ENCODE results near the gene SERPINB13.
"Not testable (repeated sequence)": the region's sequence is repeated elsewhere in the genome, so short reads cannot be mapped to it uniquely, and the experiment has no call there.

SERPINB13 gene

DNA sequence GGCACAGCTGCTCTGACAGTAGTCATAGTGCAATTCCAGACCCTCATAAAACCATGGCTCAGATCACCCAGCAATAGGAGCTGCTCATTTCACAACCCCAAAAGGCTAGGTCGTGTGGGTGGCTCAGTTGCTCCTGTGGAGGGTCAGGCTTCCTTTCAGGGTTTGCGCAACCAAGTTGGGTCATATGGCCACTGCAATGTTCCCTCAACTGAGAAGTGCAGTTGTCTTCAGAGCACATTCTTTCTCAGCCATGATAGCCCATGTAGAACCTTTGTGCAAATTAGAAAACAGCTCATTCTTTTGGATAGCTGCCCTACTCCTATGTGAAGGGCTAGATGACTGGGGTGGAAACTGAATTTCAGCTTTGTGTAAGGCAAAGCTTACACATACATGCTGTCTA lies 3.2 kb downstream of the SERPINB13 start:
- no peak for DNase-seq (ENCODE audit: low spot score)

DNA sequence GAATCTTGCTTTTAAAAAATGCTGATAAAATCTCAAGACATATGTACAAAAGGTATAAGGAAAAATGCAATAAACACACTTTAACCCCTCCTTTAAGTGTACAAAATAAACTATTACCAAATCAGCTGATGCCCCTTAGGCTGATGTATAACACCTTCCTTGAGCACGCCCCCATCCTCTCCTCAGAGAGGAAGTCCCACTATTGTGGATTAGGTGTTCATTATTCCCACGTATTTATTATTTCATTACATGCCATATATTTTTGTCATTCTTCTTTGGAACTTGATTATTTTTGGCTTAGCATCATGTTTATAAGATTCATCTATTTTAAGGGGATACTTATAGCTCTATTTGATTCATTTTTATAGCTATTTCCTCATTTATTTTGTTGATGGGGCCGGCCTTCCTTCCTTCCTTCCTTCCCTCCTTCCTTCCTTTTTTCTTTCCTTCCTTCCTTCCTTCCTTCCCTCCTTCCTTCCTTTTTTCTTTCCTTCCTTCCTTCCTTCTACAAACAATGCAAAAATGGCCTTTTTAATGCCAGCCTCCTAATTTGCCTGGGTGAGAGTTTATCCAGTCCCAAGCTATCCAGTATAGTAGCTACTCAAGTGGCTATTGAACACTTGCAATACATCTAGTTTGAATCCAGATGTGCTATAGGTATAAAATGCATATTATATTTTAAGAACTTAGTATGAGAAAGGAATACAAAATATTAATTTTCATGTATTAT lies 4.0 kb downstream of the SERPINB13 start:
- DNase-seq (ENCODE audit: low spot score): no peak

DNA sequence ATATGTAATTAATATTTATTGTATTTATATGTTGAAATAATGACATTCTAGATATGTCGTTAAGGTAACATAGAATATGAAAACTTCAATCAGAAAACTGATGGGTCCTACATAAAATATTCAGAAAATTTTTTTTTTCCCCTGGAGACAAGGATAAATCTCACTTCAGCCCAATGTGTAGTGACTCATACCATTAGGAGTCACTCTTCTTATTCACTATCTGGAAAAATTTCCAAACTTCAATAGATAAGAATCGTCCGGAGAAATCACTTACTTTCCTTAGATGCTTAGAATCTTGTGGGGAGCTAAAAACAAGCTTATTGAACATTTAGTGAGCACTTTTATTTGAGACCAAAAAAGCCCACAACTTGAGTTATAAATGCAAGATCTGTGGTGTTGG lies 4.6 kb downstream of the SERPINB13 start:
- no peak for DNase-seq (ENCODE audit: low spot score)

- DNase-seq (ENCODE audit: low spot score): no peak
These were observed 5.3 kb downstream of the SERPINB13 start for GRCh38 chr18:63592471-63592870.

DNA sequence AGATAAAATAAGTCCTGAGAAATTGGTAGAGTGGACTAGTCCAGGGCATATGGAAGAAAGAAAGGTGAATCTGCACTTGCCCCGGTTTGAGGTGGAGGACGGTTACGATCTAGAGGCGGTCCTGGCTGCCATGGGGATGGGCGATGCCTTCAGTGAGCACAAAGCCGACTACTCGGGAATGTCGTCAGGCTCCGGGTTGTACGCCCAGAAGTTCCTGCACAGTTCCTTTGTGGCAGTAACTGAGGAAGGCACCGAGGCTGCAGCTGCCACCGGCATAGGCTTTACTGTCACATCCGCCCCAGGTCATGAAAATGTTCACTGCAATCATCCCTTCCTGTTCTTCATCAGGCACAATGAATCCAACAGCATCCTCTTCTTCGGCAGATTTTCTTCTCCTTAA lies 9.8 kb downstream of the SERPINB13 start:
- no peak for DNase-seq (ENCODE audit: low spot score)

- DNase-seq (ENCODE audit: low spot score): no peak
These were observed 16.2 kb downstream of the SERPINB13 start for GRCh38 chr18:63603355-63603754.

- DNase-seq (ENCODE audit: low spot score): no peak
These were observed 16.6 kb downstream of the SERPINB13 start for GRCh38 chr18:63603772-63604171.

GRCh38 chr18:63604791-63605567 lies 17.8 kb downstream of the SERPINB13 start:
- DNase-seq (ENCODE audit: low spot score): no peak

DNA sequence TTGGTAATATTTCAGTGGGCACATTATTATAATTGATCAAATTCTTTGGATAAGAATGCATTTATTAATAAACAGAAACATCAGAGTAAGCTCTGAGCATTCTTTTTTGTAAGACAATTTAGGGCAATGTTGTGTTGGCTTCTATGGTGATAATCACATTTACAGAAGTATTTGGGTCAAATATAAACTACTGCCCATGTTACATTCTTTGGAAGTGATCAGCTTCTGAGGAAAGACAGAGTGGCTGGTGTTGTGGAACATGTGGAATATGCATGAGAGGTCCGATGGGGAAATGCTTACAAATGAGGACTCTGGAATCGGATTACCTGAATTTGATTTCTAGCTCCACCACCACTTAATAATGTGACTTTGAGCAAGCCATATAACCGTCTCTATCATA lies 19.4 kb downstream of the SERPINB13 start:
- no peak for DNase-seq (ENCODE audit: low spot score)

GRCh38 chr18:63613420-63613819 lies 26.3 kb downstream of the SERPINB13 start:
- no peak for DNase-seq (ENCODE audit: low spot score)

GRCh38 chr18:63617049-63617914 lies 30.1 kb downstream of the SERPINB13 start:
- DNase-seq (ENCODE audit: low spot score): no peak

DNA sequence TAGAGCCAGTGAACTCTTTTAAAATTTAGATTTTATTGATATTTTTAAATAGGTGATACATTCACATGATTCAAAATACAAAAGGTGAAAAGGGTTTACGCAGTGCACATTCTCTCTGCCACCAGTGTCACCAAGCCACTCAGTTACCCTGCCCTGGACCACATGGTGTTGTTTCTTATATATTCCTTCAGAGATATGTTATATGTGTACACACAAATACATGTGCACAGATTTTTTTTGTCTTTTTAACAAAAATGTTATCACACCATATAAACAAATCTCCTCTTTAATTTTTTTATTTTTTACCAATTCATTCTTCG lies 30.7 kb downstream of the SERPINB13 start:
- no peak for DNase-seq (ENCODE audit: low spot score)

DNA sequence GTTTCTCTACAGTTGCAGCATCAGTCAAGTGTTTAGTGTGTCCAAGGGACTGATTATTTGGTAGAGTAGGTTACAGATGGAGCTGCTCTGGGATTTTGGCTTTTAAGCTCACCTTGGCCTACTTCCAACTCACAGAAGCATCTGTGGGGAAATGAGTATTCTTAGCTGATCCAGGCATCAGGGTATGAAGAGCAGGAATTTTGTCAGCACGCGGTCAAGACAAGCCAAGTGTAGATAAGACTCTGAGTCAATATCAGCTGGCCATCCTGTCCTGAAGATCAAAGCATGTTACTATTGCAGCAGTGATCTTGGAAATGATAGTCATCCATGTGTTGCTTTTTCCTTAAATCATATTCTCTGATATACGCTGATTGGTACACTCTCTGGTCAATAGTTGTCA lies 32.5 kb downstream of the SERPINB13 start:
- no peak for DNase-seq (ENCODE audit: low spot score)

GRCh38 chr18:63624863-63625262 lies 37.7 kb downstream of the SERPINB13 start:
- DNase-seq (ENCODE audit: low spot score): no peak

DNA sequence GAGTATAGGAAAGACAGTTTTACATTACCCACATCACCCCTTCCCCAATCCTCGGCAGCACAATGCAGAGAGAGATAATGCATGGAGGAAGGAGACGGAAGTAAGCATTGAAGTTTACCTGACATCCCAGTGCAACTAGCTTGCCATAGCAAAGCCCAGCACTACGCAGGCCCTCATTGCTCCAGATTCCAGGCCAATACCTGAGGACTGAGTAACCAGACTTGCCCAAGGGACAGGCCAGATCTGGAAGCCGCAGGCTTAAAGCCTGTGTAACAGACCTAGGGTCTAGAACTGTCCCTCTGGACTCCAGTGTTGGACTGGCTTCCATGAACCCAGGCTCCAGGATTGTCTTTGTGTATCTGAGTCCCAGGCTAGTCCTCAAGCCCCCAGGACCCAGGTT lies 39.3 kb downstream of the SERPINB13 start:
- no peak for DNase-seq (ENCODE audit: low spot score)

DNA sequence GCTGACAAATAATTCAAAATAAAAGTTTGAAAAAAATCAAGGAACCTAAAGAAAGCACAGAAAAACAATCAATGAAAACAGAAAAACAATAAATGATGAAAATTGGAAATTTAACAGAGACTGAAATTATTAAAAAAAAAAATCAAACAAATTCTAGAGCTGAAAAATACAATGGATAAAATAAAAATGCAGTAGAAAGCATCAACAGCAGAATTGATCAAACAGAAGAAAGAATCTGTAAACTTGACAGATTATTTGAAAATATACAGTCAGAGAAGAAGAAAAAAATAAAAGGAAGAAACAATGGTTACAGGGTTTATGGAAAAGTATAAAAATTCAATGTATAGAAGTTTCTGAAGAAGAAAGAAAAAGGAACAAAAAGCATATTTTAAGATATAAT lies 40.7 kb downstream of the SERPINB13 start:
- DNase-seq (ENCODE audit: low spot score): no peak

DNA sequence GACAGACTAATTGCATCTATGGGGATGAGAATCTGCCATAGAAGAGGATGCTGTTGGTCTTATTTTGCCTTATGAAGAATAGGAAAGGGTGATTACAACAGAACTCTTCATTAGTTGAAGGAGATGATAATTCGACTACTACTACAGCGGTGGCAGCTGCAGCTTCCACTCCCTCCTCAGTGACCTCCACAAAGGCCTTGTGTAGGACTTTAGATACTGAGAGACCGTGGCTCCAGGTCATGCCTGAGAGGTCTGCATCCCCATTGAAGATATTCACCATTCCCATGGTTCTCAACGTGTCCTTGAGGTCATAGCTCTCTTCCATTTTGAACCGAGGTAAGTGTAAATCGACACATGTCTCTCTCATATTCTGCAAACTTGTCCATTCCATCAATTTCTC lies 50.6 kb downstream of the SERPINB13 start:
- DNase-seq (ENCODE audit: low spot score): no peak

DNA sequence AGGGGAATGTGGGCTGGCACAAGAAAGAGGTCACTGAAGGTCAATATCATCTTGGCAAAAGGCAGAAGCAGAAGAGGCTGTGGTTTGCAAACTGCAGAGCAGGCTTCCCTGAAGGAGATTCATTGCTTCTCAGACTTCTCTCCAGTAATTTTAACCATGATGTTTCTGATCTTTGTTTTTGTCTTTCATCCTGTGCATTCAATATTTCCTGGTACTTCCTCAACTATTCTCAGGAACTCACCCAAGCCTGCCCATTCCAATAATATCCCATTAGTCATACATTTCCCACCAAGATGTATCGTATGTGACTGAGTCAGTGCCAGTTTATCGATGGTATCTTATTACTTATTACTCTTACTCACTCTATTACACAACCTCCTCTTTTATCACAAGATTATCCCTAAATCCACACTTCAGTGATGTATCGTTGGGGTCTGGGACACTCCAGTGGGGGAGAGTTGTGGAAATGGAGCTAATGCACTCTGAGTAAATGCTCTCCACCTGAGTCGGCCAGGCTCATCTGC lies 54.1 kb downstream of the SERPINB13 start:
- not testable (repeated sequence) for DNase-seq (ENCODE audit: low spot score)

DNA sequence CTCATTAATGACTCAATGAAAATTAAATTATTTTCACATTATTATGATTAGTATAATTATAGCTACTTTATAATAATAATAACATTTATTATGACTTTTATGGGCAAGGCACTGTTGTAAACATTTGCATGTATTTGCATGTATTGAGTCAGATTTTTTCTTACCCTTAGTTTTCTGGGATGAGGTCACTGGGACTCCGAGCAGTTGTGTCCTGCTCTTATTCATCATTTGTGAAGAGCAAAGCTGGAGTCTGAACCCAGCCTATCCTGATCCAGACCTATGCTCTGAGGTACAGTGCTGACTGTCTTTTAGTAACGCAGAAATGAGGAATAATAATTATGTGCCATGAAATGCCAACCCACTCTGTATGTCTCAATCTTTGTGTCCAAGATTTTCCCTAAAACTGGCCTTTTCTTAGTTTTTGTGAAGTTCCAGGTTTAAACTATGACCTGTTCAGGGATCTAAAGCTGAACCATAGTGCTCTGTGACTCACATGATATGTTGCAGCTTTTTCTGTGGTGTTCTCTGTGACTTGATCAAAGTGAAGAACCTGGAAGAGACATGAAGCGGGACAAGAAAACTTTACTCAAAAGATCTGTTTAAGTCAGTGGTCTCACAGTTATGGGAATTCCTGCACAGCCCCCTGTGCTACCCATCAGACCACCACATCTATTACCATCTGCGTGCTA lies 55.7 kb downstream of the SERPINB13 start:
- not testable (repeated sequence) for DNase-seq (ENCODE audit: low spot score)

DNA sequence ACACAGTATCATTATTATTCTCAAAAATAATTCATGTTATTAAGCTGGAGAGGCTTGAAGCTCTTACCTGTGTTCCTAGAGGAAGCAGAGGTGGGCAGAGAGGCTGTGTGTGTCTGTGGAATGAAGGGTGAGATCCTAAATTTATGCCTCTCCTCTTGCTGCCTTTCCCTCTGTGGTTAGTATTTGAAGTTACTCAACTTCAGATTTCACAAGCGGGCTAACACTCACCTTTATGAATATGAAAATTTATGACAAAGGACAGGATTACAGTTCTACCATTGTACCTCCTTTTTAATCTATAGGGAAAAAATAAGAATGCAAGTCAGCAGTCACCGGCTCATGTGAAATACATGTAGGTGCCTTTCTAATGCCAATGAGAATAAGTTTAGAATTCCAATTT lies 57.0 kb downstream of the SERPINB13 start, which contains the start of gene SERPINB4:
TSS of gene SERPINB4 (minus strand) at position 115 of the 400 bp plus-strand sequence. CDS start 679 bp downstream, outside the sequence.
- DNase-seq (ENCODE audit: low spot score): not testable (repeated sequence)

- DNase-seq (ENCODE audit: low spot score): not testable (repeated sequence)
These were observed 57.6 kb downstream of the SERPINB13 start for GRCh38 chr18:63644694-63645093.

DNA sequence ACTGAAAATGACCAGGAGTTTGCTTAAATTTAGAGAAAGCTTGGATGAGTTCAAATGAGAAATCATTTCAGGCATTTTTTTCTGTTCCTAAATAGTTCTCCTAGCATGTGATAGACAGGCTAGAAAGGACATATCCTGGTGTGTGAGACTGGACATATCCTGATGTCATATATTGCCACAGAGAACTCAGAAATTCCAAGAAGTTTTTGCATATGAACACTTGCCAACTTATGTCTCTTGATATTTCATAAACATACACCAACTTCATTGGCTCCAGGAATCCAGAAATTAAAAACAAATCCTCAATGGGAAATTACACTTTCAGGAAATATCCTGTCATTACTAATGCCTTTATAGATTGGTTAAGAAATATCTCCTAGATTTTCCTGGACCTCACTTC lies 59.8 kb downstream of the SERPINB13 start:
- no peak for DNase-seq (ENCODE audit: low spot score)

Measured in iPS-NIHi11 (cell line).